GM12891 (cell line): ENCODE data around the gene LYRM4.

Experiments
- DNase-seq: peaks from one replicate; pipeline ENCODE4 v3.0.0; 2011; ENCODE audit warnings: low spot score; ENCODE audit not compliant: insufficient read length
- FAIRE-seq: peaks from 2 replicates; lab custom pipeline; 2011; peaks lifted over from hg19 to GRCh38; lab: Jason Lieb, UNC
- PAX5 ChIP-seq: IDR thresholded peaks from 2 replicates; pipeline ENCODE4 v1.6.1; 2011; ENCODE audit warnings: low read length, moderate library complexity, mild to moderate bottlenecking; ENCODE audit not compliant: insufficient read depth, severe bottlenecking
- POLR2A ChIP-seq: IDR thresholded peaks from 2 replicates; pipeline ENCODE4 v1.6.1; 2011; ENCODE audit warnings: low read depth, low read length, control low read depth
- POLR2AphosphoS5 ChIP-seq: IDR thresholded peaks from 2 replicates; pipeline ENCODE4 v1.6.1; 2011; ENCODE audit warnings: low read depth, low read length, control low read depth
- POU2F2 ChIP-seq: IDR thresholded peaks from 2 replicates; pipeline ENCODE4 v1.6.1; 2011; ENCODE audit warnings: low read depth, mild to moderate bottlenecking, control low read depth, low read length, moderate library complexity
- SPI1 ChIP-seq: IDR thresholded peaks from 2 replicates; pipeline ENCODE4 v1.6.1; 2011; ENCODE audit warnings: low read depth, low read length, control low read depth
- TAF1 ChIP-seq: IDR thresholded peaks from 2 replicates; pipeline ENCODE4 v1.6.1; 2011; ENCODE audit warnings: low read depth, low read length, control low read depth

LYRM4 gene

DNA sequence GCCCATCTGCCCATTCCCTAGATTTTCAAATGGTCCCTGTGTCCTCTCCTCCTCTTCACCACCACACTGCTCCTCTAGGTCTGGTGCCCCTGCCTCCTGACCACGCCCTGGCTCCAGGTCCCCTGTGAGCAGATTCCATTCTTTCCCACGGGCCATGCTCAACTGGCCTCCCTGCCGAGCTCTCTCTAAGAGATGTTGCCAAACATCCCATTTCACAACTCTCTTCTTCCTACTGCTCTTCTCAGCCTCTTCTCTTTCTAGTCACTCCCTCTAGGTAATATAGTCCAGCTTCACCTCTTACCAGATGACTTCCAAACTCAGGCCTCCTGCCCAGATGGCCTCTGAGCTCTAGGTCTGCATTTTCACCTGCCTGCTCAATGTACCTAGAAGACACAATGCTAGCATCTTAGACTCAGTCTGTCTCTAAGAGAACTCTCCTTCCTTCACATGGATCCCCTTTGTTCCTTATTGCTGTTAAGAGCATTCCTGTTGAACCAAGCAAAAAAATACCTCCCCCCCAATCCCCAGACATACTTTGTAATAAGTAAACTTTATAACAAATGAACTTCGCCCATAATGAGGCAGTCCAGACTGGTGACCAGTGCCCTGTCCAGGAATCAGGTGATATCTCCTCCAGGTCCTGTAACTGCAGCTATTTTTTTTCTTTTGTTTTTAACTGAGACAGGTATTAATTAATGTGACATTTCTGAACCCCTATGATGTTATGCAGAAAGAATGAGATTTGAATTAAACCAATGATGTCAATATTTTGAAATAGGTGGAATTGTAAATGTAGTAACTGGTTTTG lies 79.0 kb downstream of the LYRM4 start:
- FAIRE-seq (no peak), DNase-seq (no peak)
- TF ChIP-seq POLR2A, result no peak
- no peak for TF ChIP-seq POLR2AphosphoS5
- TF ChIP-seq POU2F2, result no peak
- no peak for TF ChIP-seq TAF1
- TF ChIP-seq PAX5, result no peak

DNA sequence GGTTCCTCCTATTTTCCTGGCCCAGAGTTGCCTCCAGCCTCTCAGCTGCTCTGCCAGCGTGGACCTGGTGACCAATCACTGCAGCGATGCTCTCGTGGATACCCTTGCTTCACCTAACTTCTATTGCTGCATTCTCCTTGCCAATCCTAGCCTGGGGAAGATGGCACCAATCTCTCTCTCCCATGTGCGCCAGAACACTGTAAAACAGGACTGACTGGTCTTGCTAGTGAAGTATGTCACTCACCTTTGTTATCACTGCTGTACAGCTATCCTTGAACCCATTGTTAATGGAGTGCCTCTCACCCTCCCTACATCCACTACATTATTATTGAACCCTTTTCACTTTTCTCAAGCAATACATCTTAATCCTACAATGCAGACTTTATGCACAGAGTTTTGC lies 80.1 kb downstream of the LYRM4 start:
- TF ChIP-seq SPI1 (no peak), POU2F2 (no peak), POLR2AphosphoS5 (no peak)
- FAIRE-seq, result no peak
- DNase-seq, result no peak

DNA sequence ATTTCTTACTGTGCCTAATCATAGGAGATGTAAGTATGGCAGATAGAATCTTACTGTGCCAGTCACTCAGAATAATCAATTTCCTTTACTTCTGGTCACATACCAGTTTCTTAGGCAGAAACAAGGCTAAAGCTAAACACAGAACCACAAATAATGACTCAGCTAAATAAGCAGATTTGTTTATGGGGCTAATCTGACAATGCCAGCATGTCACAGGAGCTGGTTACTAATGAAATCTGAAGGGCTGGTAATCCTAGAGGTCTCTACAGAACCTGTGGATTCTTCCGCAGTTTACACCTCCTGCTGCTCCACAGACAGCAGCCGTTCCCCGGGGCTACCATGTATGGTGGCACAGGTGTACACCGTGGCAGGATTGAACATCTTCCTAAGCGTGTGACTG lies 80.8 kb downstream of the LYRM4 start:
- DNase-seq (no peak), FAIRE-seq (no peak)
- TF ChIP-seq SPI1, result no peak

DNA sequence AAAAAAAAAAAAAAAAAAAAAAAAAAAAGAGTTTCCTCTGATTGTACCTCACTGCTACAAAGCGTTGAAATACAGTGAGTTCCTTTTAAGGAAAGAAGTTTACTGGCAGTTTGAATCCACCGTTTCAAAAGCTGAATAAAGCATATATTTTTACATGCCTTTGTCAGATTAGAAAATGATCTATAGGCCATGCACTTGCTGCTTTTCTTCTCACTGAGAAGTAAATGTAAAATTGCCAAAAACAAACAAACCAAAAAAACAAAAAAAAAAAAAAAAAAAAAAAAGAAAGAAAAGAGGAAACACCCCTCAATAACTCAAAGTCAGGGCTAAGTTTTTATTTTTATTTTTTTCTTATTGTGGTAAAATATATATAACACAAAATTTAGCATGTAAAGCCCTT lies 81.9 kb downstream of the LYRM4 start:
- FAIRE-seq (no peak), DNase-seq (no peak)
- no peak for TF ChIP-seq TAF1
- TF ChIP-seq POLR2AphosphoS5, result no peak
- no peak for TF ChIP-seq POU2F2
- TF ChIP-seq PAX5, result no peak
- no peak for TF ChIP-seq POLR2A
- no peak for TF ChIP-seq SPI1

DNA sequence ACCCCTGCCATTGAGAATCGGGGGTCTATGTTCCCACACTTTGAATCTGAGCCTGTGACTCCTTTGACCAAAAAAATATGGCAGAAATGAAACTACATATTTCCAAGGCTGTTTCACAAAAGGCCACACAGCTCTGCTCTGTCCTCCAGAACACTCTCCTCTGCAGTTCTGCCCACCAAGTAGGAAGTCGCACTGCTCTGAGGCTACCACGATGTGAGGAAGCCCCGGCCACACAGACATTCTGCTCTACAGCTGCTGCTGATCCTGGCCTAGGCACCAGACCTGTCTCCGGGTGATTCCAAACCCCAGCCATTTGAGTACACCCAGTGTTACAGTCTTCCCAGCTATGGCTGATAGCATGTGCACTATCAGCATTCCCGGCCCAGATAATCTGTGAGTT lies 85.1 kb downstream of the LYRM4 start:
- TF ChIP-seq POLR2AphosphoS5 (no peak), POLR2A (no peak), SPI1 (no peak), POU2F2 (no peak), TAF1 (no peak), PAX5 (no peak)
- DNase-seq (no peak), FAIRE-seq (no peak)

DNA sequence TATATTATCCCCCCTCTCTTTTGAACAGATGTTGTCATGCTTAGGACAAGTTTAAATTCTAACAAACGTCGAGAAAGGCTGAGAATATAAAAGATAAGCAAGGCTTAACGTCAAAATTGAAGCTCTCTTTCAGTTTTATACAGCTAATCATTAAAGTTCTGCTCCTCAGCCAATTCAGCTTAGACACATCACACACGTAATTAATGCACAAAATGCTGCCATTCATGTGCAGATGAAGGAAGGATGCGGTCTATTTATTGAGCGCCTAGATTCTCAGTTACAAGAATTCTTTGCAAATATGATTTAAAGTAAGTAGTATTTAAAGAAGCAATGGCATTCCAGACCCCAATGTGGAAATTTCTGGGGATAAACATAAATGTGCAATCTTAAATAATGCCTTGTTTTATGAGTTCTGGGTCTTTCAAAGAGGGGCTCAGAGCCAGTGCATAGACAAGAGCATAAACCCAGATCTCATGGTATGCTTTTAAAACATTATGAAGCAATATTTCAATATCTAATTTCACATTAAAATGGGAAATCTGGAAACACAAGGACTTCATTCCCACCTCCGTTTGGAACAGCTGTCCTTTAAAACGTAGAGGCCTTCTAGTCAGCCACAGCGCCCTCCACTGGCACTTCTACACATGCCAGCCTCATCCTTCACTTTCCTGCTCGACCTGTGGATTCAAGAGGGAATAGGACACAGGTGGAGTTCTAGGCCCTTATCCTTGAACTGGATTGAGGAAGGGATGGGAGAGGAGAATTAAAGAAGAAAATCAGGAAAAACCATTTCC lies 85.8 kb downstream of the LYRM4 start:
- DNase-seq, result no peak
- TF ChIP-seq POLR2AphosphoS5 (no peak), PAX5 (no peak), POLR2A (no peak), SPI1 (no peak), POU2F2 (no peak), TAF1 (no peak)
- peak; percentile 23 for FAIRE-seq

DNA sequence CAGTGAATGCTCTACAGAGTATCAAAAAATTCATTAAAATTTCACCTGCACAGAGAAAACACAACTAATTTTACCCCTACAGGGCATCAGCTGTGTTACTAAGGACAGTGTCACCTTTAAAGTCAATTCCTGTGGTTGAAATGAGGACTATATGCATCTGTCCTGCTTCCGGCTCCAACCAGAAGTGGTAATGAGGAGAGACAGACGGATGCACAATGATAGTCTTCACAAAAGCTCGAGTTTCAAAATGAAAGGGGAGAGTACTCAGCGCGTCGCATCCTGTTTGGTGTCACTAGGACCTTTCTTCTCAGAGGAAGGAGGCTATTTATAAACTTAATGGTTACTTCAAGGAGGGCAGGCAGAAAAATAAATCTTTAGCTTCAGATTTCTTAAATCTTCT lies 86.5 kb downstream of the LYRM4 start:
- no peak for TF ChIP-seq POU2F2
- TF ChIP-seq TAF1, result peak; percentile 66
- TF ChIP-seq POLR2A, result peak; percentile 69
- no peak for TF ChIP-seq PAX5
- peak; percentile 45; the same call in 1 of the 2 replicates for TF ChIP-seq POLR2AphosphoS5
- 0 out of 2 replicates have a peak, but pooled peaks have one; percentile 5 for TF ChIP-seq SPI1
- FAIRE-seq (peak; percentile 92), DNase-seq (peak; percentile 31)

DNA sequence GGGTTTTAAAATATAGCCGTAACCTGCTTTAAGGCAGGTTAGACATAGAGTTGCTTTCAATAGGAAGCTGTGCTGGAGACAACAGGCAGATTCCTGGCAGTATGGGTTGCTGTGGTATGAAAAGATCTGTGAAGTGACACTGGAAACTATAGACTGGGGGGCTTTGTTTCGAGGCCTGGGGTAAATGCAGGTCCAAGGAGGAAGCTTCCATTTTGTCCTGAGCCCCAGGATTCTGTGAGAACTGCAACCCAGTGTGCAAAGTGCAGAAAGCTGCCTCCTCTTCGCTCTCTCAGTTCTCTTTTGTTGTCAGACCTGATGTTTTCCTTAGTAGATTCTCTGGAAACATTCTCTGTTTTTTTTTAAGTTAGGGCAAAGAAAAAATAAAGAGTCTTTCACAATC lies 86.9 kb downstream of the LYRM4 start:
- TF ChIP-seq PAX5, result no peak
- TF ChIP-seq POU2F2, result no peak
- TF ChIP-seq POLR2A, result no peak
- no peak for TF ChIP-seq POLR2AphosphoS5
- TF ChIP-seq SPI1, result peak; percentile 49; the same call in 1 of the 2 replicates
- TF ChIP-seq TAF1, result no peak
- DNase-seq (no peak), FAIRE-seq (peak; percentile 16)

DNA sequence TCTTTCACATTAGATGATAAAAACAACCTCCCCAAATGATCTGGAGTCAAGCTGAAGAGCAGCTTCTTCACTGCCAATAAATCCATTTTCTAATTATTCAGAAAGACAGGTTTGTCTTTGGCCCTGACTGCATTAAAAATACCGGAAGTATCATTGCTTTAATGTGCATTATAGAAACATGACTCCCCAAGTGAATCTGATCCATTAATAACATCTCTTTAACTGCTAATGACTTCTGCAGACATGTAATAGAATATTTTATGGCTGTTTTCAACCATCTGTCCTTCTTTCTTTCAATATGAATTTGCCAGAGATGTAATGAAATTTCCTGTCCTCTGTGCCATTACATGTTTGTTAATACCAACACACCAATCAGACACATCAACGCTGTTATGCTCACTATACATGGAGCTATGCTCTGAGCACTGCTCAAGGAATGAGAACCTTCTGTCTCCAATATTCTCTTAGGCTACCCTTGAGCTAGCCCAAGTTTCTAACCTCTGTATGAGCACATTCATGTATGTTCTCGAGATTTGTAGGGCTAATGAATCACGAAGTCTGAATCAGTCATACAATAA lies 87.8 kb downstream of the LYRM4 start:
- no peak for TF ChIP-seq PAX5
- TF ChIP-seq POLR2AphosphoS5, result no peak
- TF ChIP-seq POU2F2, result no peak
- DNase-seq (no peak), FAIRE-seq (peak; percentile 69)
